Upper lobe of left lung (tissue), 6 donors: ENCODE results near the gene PTPRS. TPM values are rescaled to one million over a fixed set of nuclear protein-coding genes. Genes with fewer than 3 reads are reported as not detected.

Experiments used
- ATAC-seq, 2 donors: fragments of 200-7000 bp; cut with Tn5 transposase; one replicate each; pipeline ENCODE4 v1.9.1; 2022; ENCODE audit warnings: mild to moderate bottlenecking in 2 of 2, moderate library complexity in 2 of 2; ENCODE audit not compliant: low FRiP score in 2 of 2
- DNase-seq, 2 donors: peaks; one replicate each; pipeline ENCODE4 v3.0.0-alpha.2; 2019 to 2020
- H3K27ac ChIP-seq, 4 donors: fragments of 200-600 bp; sonication (generic); one replicate each; pipeline ENCODE4 v1.5.1; 2016 to 2019
- H3K27me3 ChIP-seq, 4 donors: fragments of 200-600 bp; sonication (generic); one replicate each; pipeline ENCODE4 v1.5.1; 2017 to 2019
- H3K36me3 ChIP-seq, 4 donors: fragments of 200-600 bp; sonication (generic); one replicate each; pipeline ENCODE4 v1.5.1; 2016 to 2019
- H3K4me1 ChIP-seq, 4 donors: fragments of 200-600 bp; sonication (generic); one replicate each; pipeline ENCODE4 v1.5.1; 2018 to 2019
- H3K4me3 ChIP-seq, 4 donors: fragments of 200-600 bp; sonication (generic); one replicate each; pipeline ENCODE4 v1.5.1; 2017 to 2019; ENCODE audit warnings: mild to moderate bottlenecking in 2 of 4, moderate library complexity in 1 of 4
- H3K9me3 ChIP-seq, 4 donors: fragments of 200-600 bp; sonication (generic); one replicate each; pipeline ENCODE4 v1.5.1; 2018 to 2019
- CTCF ChIP-seq, 6 experiments: fragments of 450-650 bp in 4 of 6; fragments of 200-600 bp in 2 of 6; sonication (generic) in 2 of 6; IDR thresholded peaks; one replicate each; pipeline ENCODE4 v1.5.1; 2016 to 2019; ENCODE audit warnings: antibody characterized with exemption in 6 of 6
- EP300 ChIP-seq, 4 donors: sonication (generic); formaldehyde crosslinking; IDR thresholded peaks; one replicate each; pipeline ENCODE4 v1.5.1; 2017; ENCODE audit warnings: antibody characterized with exemption in 4 of 4, control low read depth in 2 of 4
- POLR2A ChIP-seq, 4 donors: fragments of 450-650 bp; IDR thresholded peaks; one replicate each; pipeline ENCODE4 v1.5.1; 2016 to 2017; ENCODE audit warnings: antibody characterized with exemption in 4 of 4, mild to moderate bottlenecking in 2 of 4
- POLR2AphosphoS5 ChIP-seq, 2 donors: sonication (generic); formaldehyde crosslinking; IDR thresholded peaks; one replicate each; pipeline ENCODE4 v1.5.1; 2017; ENCODE audit warnings: antibody characterized with exemption in 2 of 2
- WGBS, 2 donors: methylation state at CpG; one replicate each; pipeline ENCODE4 v1.1.5; 2017 to 2018; 5-methylcytosine and 5-hydroxymethylcytosine counted together
- total RNA-seq, 6 donors: library from RNA; depleted of rRNA in 4 of 6; stranded (reverse); fragments of >200 nt in 4 of 6; gene quantifications; one replicate each; pipeline versions ENCODE4 v1.1.0 to v1.2.1, GENCODE V29; 2016 to 2021
- donor health status: DM: no; HTN: no; CAD: no; lungs with moderate emphysema.
- donor health status: DM: no; HTN: yes; CAD: no; lungs with severe emphysema.

The PTPRS gene
- total RNA-seq, 6 donors from 2014 or later, result 85.6 to 325 (median 146) TPM

- 26 to 29% methylated on average over 8 of the region's 8 CpGs for WGBS, 2 donors
- ATAC-seq (no peak), DNase-seq (no peak)
- no peak overlapping the region for H3K27ac ChIP-seq
- no peak for TF ChIP-seq POLR2AphosphoS5 (IDR thresholded peaks at IDR 0.05)
- peaks cover 0 to 4% (median 0%) of the 10 kb centered on the region in 4 donors for H3K27me3 ChIP-seq
- H3K4me1 ChIP-seq, result no peaks in the 10 kb centered on the region
- H3K4me3 ChIP-seq, result no peak overlapping the region
- H3K9me3 ChIP-seq, result no peaks in the 10 kb centered on the region
- H3K36me3 ChIP-seq, result no peaks in the 10 kb centered on the region
Observed at GRCh38 chr19:5352229-5352763, 11.7 kb upstream of the PTPRS start.

- ATAC-seq, result no peak
- 67 to 68% methylated on average over 2 of the region's 2 CpGs for WGBS, 2 donors
- TF ChIP-seq EP300 (IDR thresholded peaks at IDR 0.05), result no peak
- no peak for TF ChIP-seq CTCF (IDR thresholded peaks at IDR 0.05)
- TF ChIP-seq POLR2AphosphoS5 (IDR thresholded peaks at IDR 0.05), result no peak
- no peak for TF ChIP-seq POLR2A (IDR thresholded peaks at IDR 0.05)
- no peaks in the 10 kb centered on the region for H3K4me1 ChIP-seq
- no peaks in the 10 kb centered on the region for H3K9me3 ChIP-seq
- H3K36me3 ChIP-seq, result no peaks in the 10 kb centered on the region
- H3K4me3 ChIP-seq, result no peak overlapping the region
- no peak overlapping the region for H3K27ac ChIP-seq
- H3K27me3 ChIP-seq, result peaks cover 0 to 4% (median 0%) of the 10 kb centered on the region in 4 donors
- no peak for DNase-seq
Observed at GRCh38 chr19:5351731-5352228, 11.2 kb upstream of the PTPRS start.

GRCh38 chr19:5349041-5349440, 8.4 kb upstream of the PTPRS start:
- H3K4me1 ChIP-seq, result no peaks in the 10 kb centered on the region
- WGBS, 2 donors, result 63 to 75% methylated on average over 3 of the region's 3 CpGs
- H3K27me3 ChIP-seq, result peaks cover 0 to 4% (median 0%) of the 10 kb centered on the region in 4 donors
- H3K4me3 ChIP-seq, result no peak overlapping the region
- no peak for DNase-seq
- H3K36me3 ChIP-seq, result no peaks in the 10 kb centered on the region
- no peaks in the 10 kb centered on the region for H3K9me3 ChIP-seq
- no peak for ATAC-seq
- TF ChIP-seq EP300 (IDR thresholded peaks at IDR 0.05), result no peak
- no peak for TF ChIP-seq POLR2AphosphoS5 (IDR thresholded peaks at IDR 0.05)
- TF ChIP-seq CTCF (IDR thresholded peaks at IDR 0.05), result no peak
- no peak for TF ChIP-seq POLR2A (IDR thresholded peaks at IDR 0.05)
- no peak overlapping the region for H3K27ac ChIP-seq

GRCh38 chr19:5345895-5346386, 5.3 kb upstream of the PTPRS start:
- Histone ChIP-seq H3K4me3 (no peak overlapping the region), H3K9me3 (peaks cover 0 to 2% (median 0%) of the 10 kb centered on the region in 4 donors), H3K27me3 (peaks cover 0 to 3% (median 2%) of the 10 kb centered on the region in 4 donors), H3K4me1 (peaks cover 0 to 3% (median 0%) of the 10 kb centered on the region in 4 donors), H3K27ac (no peak overlapping the region), H3K36me3 (no peaks in the 10 kb centered on the region)
- TF ChIP-seq EP300 (IDR thresholded peaks at IDR 0.05) (no peak), POLR2AphosphoS5 (IDR thresholded peaks at IDR 0.05) (no peak), CTCF (IDR thresholded peaks at IDR 0.05) (no peak), POLR2A (IDR thresholded peaks at IDR 0.05) (no peak)
- WGBS, 2 donors, result 23 to 25% methylated on average over 6 of the region's 6 CpGs
- no peak for DNase-seq
- no peak for ATAC-seq

GRCh38 chr19:5343848-5344247, 3.2 kb upstream of the PTPRS start:
- Histone ChIP-seq H3K27me3 (peaks cover 0 to 22% (median 15%) of the 10 kb centered on the region in 4 donors), H3K4me3 (no peak overlapping the region), H3K9me3 (peaks cover 0 to 3% (median 0%) of the 10 kb centered on the region in 4 donors), H3K4me1 (peaks cover 11 to 22% (median 15%) of the 10 kb centered on the region in 4 donors), H3K36me3 (no peaks in the 10 kb centered on the region), H3K27ac (no peak overlapping the region)
- no peak for DNase-seq
- TF ChIP-seq POLR2AphosphoS5 (IDR thresholded peaks at IDR 0.05) (no peak), POLR2A (IDR thresholded peaks at IDR 0.05) (no peak), EP300 (IDR thresholded peaks at IDR 0.05) (no peak), CTCF (IDR thresholded peaks at IDR 0.05) (no peak)
- WGBS, 2 donors, result 49 to 67% methylated on average over 9 of the region's 9 CpGs
- no peak for ATAC-seq
